Measurements from ENCODE around the gene BPIFB3.

DNA sequence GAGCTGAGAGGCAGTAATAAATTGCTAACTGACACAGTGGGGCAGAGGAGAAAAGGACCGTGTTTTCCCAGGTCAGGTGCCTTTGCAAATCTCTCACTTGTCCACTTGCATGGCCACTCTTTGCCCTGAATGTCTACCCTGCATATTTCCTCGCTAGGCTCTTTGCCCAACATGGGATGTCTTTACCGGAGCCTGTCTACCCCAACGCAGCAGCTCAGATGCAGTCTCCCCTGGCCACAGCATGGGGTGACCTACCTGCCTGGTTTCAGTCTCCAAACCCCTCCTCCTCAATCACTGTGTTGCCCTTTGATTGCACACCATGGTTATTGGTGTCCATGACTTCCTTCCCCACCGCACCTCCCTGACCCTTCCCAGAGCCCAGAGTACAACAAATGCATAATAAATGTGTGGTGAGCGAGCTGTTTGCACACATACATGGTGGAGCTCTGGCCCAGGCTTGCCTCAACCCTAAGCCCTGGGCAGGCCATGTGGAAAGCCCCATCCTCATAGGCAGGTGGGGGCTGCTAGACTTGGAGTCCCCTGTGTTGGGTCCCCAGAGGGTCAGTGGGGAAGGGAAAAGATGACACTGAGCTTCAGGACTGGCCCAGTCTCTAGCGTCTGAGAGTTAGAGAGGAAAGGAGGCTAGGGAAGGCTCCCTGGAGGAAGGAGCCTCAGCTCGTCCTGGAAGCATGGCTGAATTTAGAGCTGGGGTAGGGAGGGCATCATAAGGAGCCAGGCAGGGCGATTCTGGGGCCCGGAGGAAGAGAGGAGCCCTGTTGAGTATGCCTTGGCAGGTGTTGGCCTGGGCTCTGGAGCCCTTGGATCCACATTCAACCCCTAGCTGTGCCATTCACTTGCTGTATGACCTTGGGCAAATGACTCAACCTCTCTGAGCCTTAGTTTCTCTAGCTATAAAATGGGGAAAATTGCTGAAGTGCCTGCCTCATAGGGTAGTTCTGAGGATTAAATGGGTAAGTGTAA lies 26.6 kb upstream of the BPIFB3 start:
- TF ChIP-seq TEAD4 (CRISPR knock-in tag; IDR thresholded peaks at IDR 0.05) (no peak), MXD4 (CRISPR knock-in tag; IDR thresholded peaks at IDR 0.05; ENCODE audit: borderline replicate concordance) (no peak), CREB1 (CRISPR knock-in tag; IDR thresholded peaks at IDR 0.05) (no peak), CBFB (CRISPR knock-in tag; IDR thresholded peaks at IDR 0.05; ENCODE audit: low read depth) (no peak), MLX (CRISPR knock-in tag; IDR thresholded peaks at IDR 0.05) (no peak), ZBTB21 (CRISPR knock-in tag; IDR thresholded peaks at IDR 0.05; ENCODE audit: borderline replicate concordance) (no peak), MAX (CRISPR knock-in tag; IDR thresholded peaks at IDR 0.05) (no peak), FOXP1 (CRISPR knock-in tag; IDR thresholded peaks at IDR 0.05; ENCODE audit: borderline replicate concordance) (no peak)
- TF ChIP-seq, protein P1, sequence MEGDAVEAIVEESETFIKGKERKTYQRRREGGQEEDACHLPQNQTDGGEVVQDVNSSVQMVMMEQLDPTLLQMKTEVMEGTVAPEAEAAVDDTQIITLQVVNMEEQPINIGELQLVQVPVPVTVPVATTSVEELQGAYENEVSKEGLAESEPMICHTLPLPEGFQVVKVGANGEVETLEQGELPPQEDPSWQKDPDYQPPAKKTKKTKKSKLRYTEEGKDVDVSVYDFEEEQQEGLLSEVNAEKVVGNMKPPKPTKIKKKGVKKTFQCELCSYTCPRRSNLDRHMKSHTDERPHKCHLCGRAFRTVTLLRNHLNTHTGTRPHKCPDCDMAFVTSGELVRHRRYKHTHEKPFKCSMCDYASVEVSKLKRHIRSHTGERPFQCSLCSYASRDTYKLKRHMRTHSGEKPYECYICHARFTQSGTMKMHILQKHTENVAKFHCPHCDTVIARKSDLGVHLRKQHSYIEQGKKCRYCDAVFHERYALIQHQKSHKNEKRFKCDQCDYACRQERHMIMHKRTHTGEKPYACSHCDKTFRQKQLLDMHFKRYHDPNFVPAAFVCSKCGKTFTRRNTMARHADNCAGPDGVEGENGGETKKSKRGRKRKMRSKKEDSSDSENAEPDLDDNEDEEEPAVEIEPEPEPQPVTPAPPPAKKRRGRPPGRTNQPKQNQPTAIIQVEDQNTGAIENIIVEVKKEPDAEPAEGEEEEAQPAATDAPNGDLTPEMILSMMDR (IDR thresholded peaks at IDR 0.05): no peak
- TF ChIP-seq, protein P2, sequence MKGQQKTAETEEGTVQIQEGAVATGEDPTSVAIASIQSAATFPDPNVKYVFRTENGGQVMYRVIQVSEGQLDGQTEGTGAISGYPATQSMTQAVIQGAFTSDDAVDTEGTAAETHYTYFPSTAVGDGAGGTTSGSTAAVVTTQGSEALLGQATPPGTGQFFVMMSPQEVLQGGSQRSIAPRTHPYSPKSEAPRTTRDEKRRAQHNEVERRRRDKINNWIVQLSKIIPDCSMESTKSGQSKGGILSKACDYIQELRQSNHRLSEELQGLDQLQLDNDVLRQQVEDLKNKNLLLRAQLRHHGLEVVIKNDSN (CRISPR knock-in tag; IDR thresholded peaks at IDR 0.05): no peak
- TF ChIP-seq, protein P3, sequence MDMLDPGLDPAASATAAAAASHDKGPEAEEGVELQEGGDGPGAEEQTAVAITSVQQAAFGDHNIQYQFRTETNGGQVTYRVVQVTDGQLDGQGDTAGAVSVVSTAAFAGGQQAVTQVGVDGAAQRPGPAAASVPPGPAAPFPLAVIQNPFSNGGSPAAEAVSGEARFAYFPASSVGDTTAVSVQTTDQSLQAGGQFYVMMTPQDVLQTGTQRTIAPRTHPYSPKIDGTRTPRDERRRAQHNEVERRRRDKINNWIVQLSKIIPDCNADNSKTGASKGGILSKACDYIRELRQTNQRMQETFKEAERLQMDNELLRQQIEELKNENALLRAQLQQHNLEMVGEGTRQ (CRISPR knock-in tag; IDR thresholded peaks at IDR 0.05): no peak

Measured in WTC11 (cell line).